ENCODE measurements around the gene CLDN22.

- TF ChIP-seq USF2 (IDR thresholded peaks at IDR 0.05; ENCODE audit: low read length) (no peak), NANOG (IDR thresholded peaks at IDR 0.05; ENCODE audit: insufficient read depth, low read depth, low read length, poor library complexity, severe bottlenecking) (no peak), CTCF (IDR thresholded peaks at IDR 0.05; ENCODE audit: control extremely low read depth in 1 of 3, insufficient read depth in 1 of 3, low read depth in 1 of 3, low read length in 3 of 3) (no peak), CBX8 (IDR thresholded peaks at IDR 0.05; ENCODE audit: borderline replicate concordance, low read depth, low read length) (no peak), JUND (IDR thresholded peaks at IDR 0.05; ENCODE audit: low read length) (no peak), YY1 (IDR thresholded peaks at IDR 0.05; ENCODE audit: low read depth, low read length) (no peak), CHD2 (IDR thresholded peaks at IDR 0.05; ENCODE audit: low read length) (no peak), POLR2AphosphoS5 (IDR thresholded peaks at IDR 0.05; ENCODE audit: low read depth, low read length) (no peak), TBP (IDR thresholded peaks at IDR 0.05; ENCODE audit: low read depth, low read length) (no peak)
Observed at GRCh38 chr4:183348136-183348535, 28.1 kb upstream of the CLDN22 start.

Measured in H1 (cell line).